ENCODE measurements around the gene CAMKV. TPM values are rescaled to one million over a fixed set of nuclear protein-coding genes. Genes with fewer than 3 reads are reported as not detected.
"Not testable (repeated sequence)": the region's sequence is repeated elsewhere in the genome, so short reads cannot be mapped to it uniquely, and the experiment has no call there.

The CAMKV gene
- total RNA-seq, 1 experiment from 2014 or later = not detected

DNA sequence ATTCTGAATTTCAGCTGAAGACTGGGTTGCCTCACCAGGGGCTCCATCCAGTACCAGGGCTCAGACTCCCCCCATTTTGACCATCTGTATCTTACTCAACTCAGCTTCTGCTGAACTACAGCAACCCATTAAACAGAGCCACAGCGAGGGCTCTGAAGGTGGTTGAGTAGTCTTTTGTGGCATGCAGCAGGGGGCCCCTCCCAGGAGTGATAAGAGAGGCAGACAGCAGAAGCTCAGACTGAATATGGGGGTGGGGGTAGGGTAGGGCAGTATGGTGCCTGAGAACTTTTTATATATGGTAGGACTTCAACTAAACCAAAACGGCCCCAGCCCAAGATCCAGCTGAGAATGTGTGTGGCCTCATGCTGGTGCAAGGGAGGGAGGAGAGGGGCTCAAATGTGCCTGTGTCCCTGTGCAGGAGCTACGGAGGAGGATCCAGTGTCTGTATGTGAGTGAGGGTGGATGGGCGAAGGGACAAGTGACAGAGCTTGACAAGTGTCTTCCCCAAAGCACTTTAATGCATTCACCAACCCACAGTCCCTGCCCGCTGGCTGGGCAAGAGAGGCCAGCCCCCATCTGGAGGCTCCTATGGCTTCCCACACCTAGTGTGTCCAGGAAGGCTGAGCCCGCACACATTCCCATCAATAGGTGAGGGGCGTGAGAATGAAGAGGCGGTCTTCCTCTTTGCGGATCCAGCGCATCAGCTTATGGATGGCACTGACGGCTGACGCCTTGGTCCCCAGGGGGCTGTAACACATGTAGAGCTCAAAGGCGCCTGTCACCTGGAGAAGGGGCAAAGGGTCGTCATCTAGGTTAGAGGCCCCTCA lies 38.9 kb upstream of the CAMKV start:
- Mint-ChIP-seq H3K27ac (ENCODE audit: low read depth, unreplicated experiment) (no peak overlapping the region), H3K4me1 (ENCODE audit: insufficient read depth, unreplicated experiment) (peaks cover 12% of the 10 kb centered on the region), H3K4me3 (ENCODE audit: unreplicated experiment) (no peak overlapping the region), H3K36me3 (ENCODE audit: insufficient read depth, unreplicated experiment) (peaks cover 18% of the 10 kb centered on the region), H3K27me3 (ENCODE audit: insufficient read depth, unreplicated experiment) (no peaks in the 10 kb centered on the region), H3K9me3 (ENCODE audit: unreplicated experiment) (no peaks in the 10 kb centered on the region)
- POLR2A ChIA-PET = no interaction called here
- no TSS peak for BruUV-seq (replicated peaks)
- TF ChIP-seq, protein P1, sequence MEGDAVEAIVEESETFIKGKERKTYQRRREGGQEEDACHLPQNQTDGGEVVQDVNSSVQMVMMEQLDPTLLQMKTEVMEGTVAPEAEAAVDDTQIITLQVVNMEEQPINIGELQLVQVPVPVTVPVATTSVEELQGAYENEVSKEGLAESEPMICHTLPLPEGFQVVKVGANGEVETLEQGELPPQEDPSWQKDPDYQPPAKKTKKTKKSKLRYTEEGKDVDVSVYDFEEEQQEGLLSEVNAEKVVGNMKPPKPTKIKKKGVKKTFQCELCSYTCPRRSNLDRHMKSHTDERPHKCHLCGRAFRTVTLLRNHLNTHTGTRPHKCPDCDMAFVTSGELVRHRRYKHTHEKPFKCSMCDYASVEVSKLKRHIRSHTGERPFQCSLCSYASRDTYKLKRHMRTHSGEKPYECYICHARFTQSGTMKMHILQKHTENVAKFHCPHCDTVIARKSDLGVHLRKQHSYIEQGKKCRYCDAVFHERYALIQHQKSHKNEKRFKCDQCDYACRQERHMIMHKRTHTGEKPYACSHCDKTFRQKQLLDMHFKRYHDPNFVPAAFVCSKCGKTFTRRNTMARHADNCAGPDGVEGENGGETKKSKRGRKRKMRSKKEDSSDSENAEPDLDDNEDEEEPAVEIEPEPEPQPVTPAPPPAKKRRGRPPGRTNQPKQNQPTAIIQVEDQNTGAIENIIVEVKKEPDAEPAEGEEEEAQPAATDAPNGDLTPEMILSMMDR (IDR thresholded peaks at IDR 0.05; ENCODE audit: unreplicated experiment) = no peak
- DNase-seq (ENCODE audit: unreplicated experiment) = no peak
- CTCF ChIA-PET = interaction anchor here (0.6 to 11.1 kb wide), 5 partner anchors 8 to 120 kb away, joined by 3 to 143 read pairs (median 6); partner anchors contain the start of gene INKA1
- intact Hi-C loops (cut with micrococcal nuclease) = no loop called here

DNA sequence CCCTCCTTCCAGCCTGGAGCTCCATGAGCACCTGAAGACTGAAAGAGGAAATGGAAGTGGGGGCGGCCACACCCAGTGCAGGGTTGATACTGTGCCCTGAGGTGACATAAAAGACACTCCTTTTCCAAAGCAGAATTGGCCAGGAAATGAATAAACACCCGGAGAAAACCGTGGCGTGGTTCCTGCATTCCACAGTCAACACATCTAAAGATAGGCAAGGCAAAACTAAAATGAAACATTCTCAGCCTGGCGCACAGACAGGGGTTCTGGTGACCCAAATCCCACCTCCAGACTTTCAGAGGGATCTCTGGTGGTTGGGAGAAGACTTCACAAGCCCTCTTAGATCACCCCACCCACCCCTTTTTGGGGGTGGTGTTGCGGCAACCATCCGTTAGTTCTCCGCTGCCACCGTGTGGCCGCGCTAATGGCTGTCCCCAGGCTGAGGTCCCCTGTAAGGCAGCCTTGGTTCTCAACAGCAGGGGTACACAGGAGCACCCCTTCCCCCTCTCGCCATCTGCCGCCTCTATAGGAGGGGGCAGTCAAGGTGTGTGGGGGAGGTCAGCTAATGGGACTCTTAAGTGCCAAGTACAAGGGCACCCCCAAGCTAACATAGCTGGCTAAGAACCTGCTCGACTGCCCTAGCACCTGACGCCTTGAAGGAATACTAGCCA lies 36.5 kb upstream of the CAMKV start:
- Mint-ChIP-seq H3K36me3 (ENCODE audit: insufficient read depth, unreplicated experiment) (peaks cover 18% of the 10 kb centered on the region), H3K4me3 (ENCODE audit: unreplicated experiment) (peak overlapping the region; percentile 59), H3K27me3 (ENCODE audit: insufficient read depth, unreplicated experiment) (no peaks in the 10 kb centered on the region), H3K27ac (ENCODE audit: low read depth, unreplicated experiment) (peak overlapping the region; percentile 59), H3K4me1 (ENCODE audit: insufficient read depth, unreplicated experiment) (peaks cover 15% of the 10 kb centered on the region), H3K9me3 (ENCODE audit: unreplicated experiment) (no peaks in the 10 kb centered on the region)
- peak; percentile 72 for DNase-seq (ENCODE audit: unreplicated experiment)
- intact Hi-C loops (cut with micrococcal nuclease) = loop anchor here (1.0 kb wide), 3 partner anchors 67 to 203 kb away; no protein-coding TSS in a partner anchor
- POLR2A ChIA-PET = interaction anchor here (0.6 to 3.4 kb wide), 10 partner anchors 10 to 584 kb away, joined by 3 to 21 read pairs (median 4); partner anchors contain the start of genes CDHR4, INKA1, IP6K1 and MON1A
- TF ChIP-seq, protein P1 (IDR thresholded peaks at IDR 0.05; ENCODE audit: unreplicated experiment) = peak; percentile 70
- CTCF ChIA-PET = interaction anchor here (0.6 to 11.1 kb wide), 36 partner anchors 10 to 998 kb away, joined by 3 to 143 read pairs (median 4); partner anchors contain the start of genes CDHR4, INKA1, MON1A and TRAIP
- BruUV-seq (replicated peaks) = no TSS peak

DNA sequence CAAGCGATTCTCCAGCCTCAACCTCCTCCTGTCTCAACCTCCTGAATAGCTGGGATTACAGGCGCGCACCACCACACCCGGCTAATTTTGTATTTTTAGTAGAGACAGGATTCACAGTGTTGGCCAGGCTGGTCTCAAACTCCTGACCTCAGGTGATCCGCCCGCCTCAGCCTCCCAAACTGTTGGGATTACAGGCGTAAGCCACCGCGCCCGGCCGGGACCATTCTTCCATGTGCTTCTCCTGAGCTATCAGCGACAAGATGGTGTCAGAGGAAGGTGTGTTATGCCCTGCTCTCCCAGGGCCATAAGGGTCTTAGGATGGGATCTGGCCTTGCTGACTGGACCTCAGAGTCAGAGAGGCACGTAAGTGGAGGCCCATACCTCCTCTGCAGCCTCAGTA lies 34.7 kb upstream of the CAMKV start:
- not testable (repeated sequence) for BruUV-seq (replicated peaks); H3K36me3 Mint-ChIP-seq (ENCODE audit: insufficient read depth, unreplicated experiment); H3K9me3 Mint-ChIP-seq (ENCODE audit: unreplicated experiment); H3K27me3 Mint-ChIP-seq (ENCODE audit: insufficient read depth, unreplicated experiment); DNase-seq (ENCODE audit: unreplicated experiment)
- intact Hi-C loops (cut with micrococcal nuclease) = loop anchor here (5.0 kb wide), 1 partner anchor 182 kb away; the partner anchor contains the start of gene GMPPB
- Mint-ChIP-seq H3K27ac (ENCODE audit: low read depth, unreplicated experiment) (peak overlapping the region; percentile 61), H3K4me3 (ENCODE audit: unreplicated experiment) (peak overlapping the region; percentile 73), H3K4me1 (ENCODE audit: insufficient read depth, unreplicated experiment) (peaks cover 21% of the 10 kb centered on the region)
- ChIA-PET CTCF (interaction anchor here (0.5 to 11.1 kb wide), 6 partner anchors 12 to 233 kb away, joined by 3 to 143 read pairs (median 22); partner anchors contain the start of gene INKA1), POLR2A (interaction anchor here (0.6 to 3.4 kb wide), 2 partner anchors 105 to 343 kb away, joined by 3 to 13 read pairs; partner anchors contain the start of gene CDHR4)

DNA sequence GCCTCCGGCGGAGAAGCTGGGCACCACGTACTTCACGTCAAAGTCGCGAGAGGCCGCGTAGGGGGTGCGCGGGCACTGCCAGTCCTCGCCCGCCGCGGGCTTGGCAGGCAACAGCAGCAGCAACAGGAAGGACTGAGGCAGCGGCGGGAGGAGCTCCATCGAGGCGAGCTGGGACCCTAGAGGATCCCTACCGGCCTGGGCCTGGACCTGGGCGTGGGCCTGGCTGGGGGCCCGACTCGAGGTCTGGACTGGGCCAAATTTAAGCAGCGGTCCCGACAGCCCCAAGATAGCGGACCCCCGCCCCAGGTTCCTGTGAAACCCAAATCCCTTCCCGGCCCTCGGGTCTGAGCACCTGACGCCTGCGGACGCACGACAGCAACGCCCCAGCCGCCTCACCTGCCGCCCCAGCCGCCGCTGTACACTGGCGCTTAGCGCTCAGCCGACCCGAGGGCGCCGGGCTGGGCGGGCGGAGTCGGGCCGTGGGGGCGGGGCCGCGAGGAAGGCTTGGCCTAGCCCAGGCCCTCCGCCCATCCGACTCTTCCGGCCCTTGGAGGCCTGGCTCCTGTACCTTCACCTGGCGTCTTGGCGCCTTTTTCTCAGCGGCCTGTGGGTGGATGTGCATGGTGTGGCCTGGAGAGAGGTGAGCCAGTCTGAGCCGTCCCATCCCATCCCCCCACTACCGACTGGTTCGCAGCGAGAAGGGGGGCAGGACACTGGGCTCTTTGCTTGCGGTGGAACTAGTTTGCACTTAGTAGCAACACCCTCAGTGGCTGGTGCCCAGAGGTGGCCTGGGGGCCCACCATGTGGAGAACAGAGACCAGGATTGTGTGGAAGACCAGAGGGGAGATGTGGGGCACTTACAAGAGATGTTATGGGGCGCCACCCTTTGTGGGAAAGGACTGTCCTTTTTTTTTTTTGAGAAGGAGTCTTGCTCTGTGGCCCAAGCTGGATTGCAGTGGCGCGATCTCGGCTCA lies 34.0 kb upstream of the CAMKV start, which contains the start of gene MST1R:
MST1R (minus strand) TSS at position 423 of the 974 bp plus-strand sequence; CDS start at position 159, 264 bp downstream.
- peak within 1 kb of the TSS; percentile 61 for H3K27ac Mint-ChIP-seq (ENCODE audit: low read depth, unreplicated experiment)
- peak within 1 kb of the TSS; percentile 73 for H3K4me3 Mint-ChIP-seq (ENCODE audit: unreplicated experiment)
- ChIA-PET POLR2A (interaction anchor here (1.1 to 5.1 kb wide), 3 partner anchors 36 to 104 kb away, joined by 5 to 30 read pairs (median 13); partner anchors contain the start of genes CDHR4, INKA1 and RBM6), CTCF (interaction anchor here (0.5 to 11.1 kb wide), 5 partner anchors 21 to 1633 kb away, joined by 3 to 143 read pairs (median 4); partner anchors contain the start of gene INKA1)
- DNase-seq (ENCODE audit: unreplicated experiment) = peak; percentile 94
- intact Hi-C loops (cut with micrococcal nuclease) = loop anchor here (5.0 kb wide), 1 partner anchor 181 kb away; the partner anchor contains the start of gene GMPPB
- TF ChIP-seq, protein P1 (IDR thresholded peaks at IDR 0.05; ENCODE audit: unreplicated experiment) = no peak
- BruUV-seq (replicated peaks) = TSS peak; percentile 63
- H3K27me3 Mint-ChIP-seq (ENCODE audit: insufficient read depth, unreplicated experiment) = no peaks in the 10 kb centered on the region
- peaks cover 21% of the 10 kb centered on the region for H3K4me1 Mint-ChIP-seq (ENCODE audit: insufficient read depth, unreplicated experiment)
- H3K36me3 Mint-ChIP-seq (ENCODE audit: insufficient read depth, unreplicated experiment) = peaks cover under 1% of the 10 kb centered on the region
- no peaks in the 10 kb centered on the region for H3K9me3 Mint-ChIP-seq (ENCODE audit: unreplicated experiment)
